Measurements from ENCODE around the gene ATXN1. TPM values are rescaled to one million over a fixed set of nuclear protein-coding genes. Genes with fewer than 3 reads are reported as not detected.

The ATXN1 gene
- total RNA-seq, 1 donor from 2014 or later, result 3.9 TPM

GRCh38 chr6:16257999-16258708 lies 503.1 kb downstream of the ATXN1 start:
- peaks cover 6% of the 10 kb centered on the region for H3K27me3 Mint-ChIP-seq (ENCODE audit: low read depth)
- no peak overlapping the region for H3K4me3 Mint-ChIP-seq
- no peak for TF ChIP-seq CTCF (conservative IDR thresholded peaks at IDR 0.05)
- H3K4me1 Mint-ChIP-seq, result peaks cover 19% of the 10 kb centered on the region
- H3K36me3 Mint-ChIP-seq (ENCODE audit: low read depth), result no peaks in the 10 kb centered on the region
- peaks cover 5% of the 10 kb centered on the region for H3K9me3 Mint-ChIP-seq
- no peak for DNase-seq (ENCODE audit: low read depth, low spot score)
- H3K27ac Mint-ChIP-seq (ENCODE audit: unreplicated experiment), result peak overlapping the region; percentile 47

GRCh38 chr6:16256781-16257180 lies 504.5 kb downstream of the ATXN1 start:
- no peak overlapping the region for H3K27ac Mint-ChIP-seq (ENCODE audit: unreplicated experiment)
- H3K36me3 Mint-ChIP-seq (ENCODE audit: low read depth), result no peaks in the 10 kb centered on the region
- H3K9me3 Mint-ChIP-seq, result peaks cover 5% of the 10 kb centered on the region
- TF ChIP-seq CTCF (conservative IDR thresholded peaks at IDR 0.05), result no peak
- H3K27me3 Mint-ChIP-seq (ENCODE audit: low read depth), result peaks cover 4% of the 10 kb centered on the region
- H3K4me3 Mint-ChIP-seq, result no peak overlapping the region
- DNase-seq (ENCODE audit: low read depth, low spot score), result no peak
- H3K4me1 Mint-ChIP-seq, result peaks cover 19% of the 10 kb centered on the region

- Mint-ChIP-seq H3K4me3 (no peak overlapping the region), H3K27me3 (ENCODE audit: low read depth) (peaks cover 4% of the 10 kb centered on the region), H3K9me3 (peaks cover 5% of the 10 kb centered on the region), H3K4me1 (peaks cover 28% of the 10 kb centered on the region), H3K27ac (ENCODE audit: unreplicated experiment) (no peak overlapping the region), H3K36me3 (ENCODE audit: low read depth) (no peaks in the 10 kb centered on the region)
- TF ChIP-seq CTCF (conservative IDR thresholded peaks at IDR 0.05), result no peak
- DNase-seq (ENCODE audit: low read depth, low spot score), result no peak
These were observed 506.7 kb downstream of the ATXN1 start for GRCh38 chr6:16254535-16254934.

- Mint-ChIP-seq H3K27ac (ENCODE audit: unreplicated experiment) (no peak overlapping the region), H3K36me3 (ENCODE audit: low read depth) (no peaks in the 10 kb centered on the region), H3K9me3 (peaks cover 5% of the 10 kb centered on the region), H3K27me3 (ENCODE audit: low read depth) (no peaks in the 10 kb centered on the region), H3K4me3 (no peak overlapping the region), H3K4me1 (peaks cover 21% of the 10 kb centered on the region)
- DNase-seq (ENCODE audit: low read depth, low spot score), result no peak
- no peak for TF ChIP-seq CTCF (conservative IDR thresholded peaks at IDR 0.05)
These were observed 507.7 kb downstream of the ATXN1 start for GRCh38 chr6:16253399-16254144.

GRCh38 chr6:16252686-16253299 lies 508.5 kb downstream of the ATXN1 start:
- peaks cover 5% of the 10 kb centered on the region for H3K9me3 Mint-ChIP-seq
- TF ChIP-seq CTCF (conservative IDR thresholded peaks at IDR 0.05), result no peak
- no peaks in the 10 kb centered on the region for H3K36me3 Mint-ChIP-seq (ENCODE audit: low read depth)
- H3K4me3 Mint-ChIP-seq, result no peak overlapping the region
- no peak for DNase-seq (ENCODE audit: low read depth, low spot score)
- H3K4me1 Mint-ChIP-seq, result peaks cover 13% of the 10 kb centered on the region
- H3K27ac Mint-ChIP-seq (ENCODE audit: unreplicated experiment), result no peak overlapping the region
- no peaks in the 10 kb centered on the region for H3K27me3 Mint-ChIP-seq (ENCODE audit: low read depth)
